ENCODE results near the gene CAPN11. TPM values are rescaled to one million over a fixed set of nuclear protein-coding genes. Genes with fewer than 3 reads are reported as not detected.

Gene CAPN11
- total and polyA plus RNA-seq, 9 of the 15 experiments (the other 6 are each of a cell fraction or from before 2014, with no cell fraction given) = 0.03 to 0.61 (median 0.17) TPM; not detected in 1

- no peak for TF ChIP-seq CREB5 (CRISPR knock-in tag; IDR thresholded peaks at IDR 0.05)
- no peak for TF ChIP-seq NCOA4 (IDR thresholded peaks at IDR 0.05; ENCODE audit: partially characterized antibody)
- TF ChIP-seq MAFF (IDR thresholded peaks at IDR 0.05; ENCODE audit: low read length) = peak; percentile 19; the same call in 1 of the 2 replicates
- TF ChIP-seq THRA (IDR thresholded peaks at IDR 0.05) = no peak
- peak; percentile 33; the same call in 1 of the 2 replicates for TF ChIP-seq SMARCE1 (IDR thresholded peaks at IDR 0.05)
- no peak for TF ChIP-seq ZNF253 (CRISPR knock-in tag; conservative IDR thresholded peaks at IDR 0.05)
- TF ChIP-seq POLR3G (IDR thresholded peaks at IDR 0.05; ENCODE audit: extremely low read depth, insufficient read length, insufficient replicate concordance) = no peak
- TF ChIP-seq MTF1 (CRISPR knock-in tag; IDR thresholded peaks at IDR 0.05; ENCODE audit: borderline replicate concordance) = no peak
- TF ChIP-seq ZNF316 (IDR thresholded peaks at IDR 0.05) = peak; percentile 86
- no peak for TF ChIP-seq TEAD4 (IDR thresholded peaks at IDR 0.05; ENCODE audit: low read length)
- TF ChIP-seq TEAD4 (CRISPR knock-in tag; IDR thresholded peaks at IDR 0.05; ENCODE audit: borderline replicate concordance) = no peak
- TF ChIP-seq ATF4 (CRISPR knock-in tag; IDR thresholded peaks at IDR 0.05) = no peak
- TF ChIP-seq CLOCK (CRISPR knock-in tag; IDR thresholded peaks at IDR 0.05; ENCODE audit: borderline replicate concordance) = no peak
- no peak for TF ChIP-seq BRCA1 (IDR thresholded peaks at IDR 0.05)
- TF ChIP-seq BRCA1 (CRISPR knock-in tag; IDR thresholded peaks at IDR 0.05) = no peak
- no peak for TF ChIP-seq CREM (IDR thresholded peaks at IDR 0.05; ENCODE audit: low read depth)
- TF ChIP-seq MIER1 (IDR thresholded peaks at IDR 0.05; ENCODE audit: low read depth) = no peak
- no peak for TF ChIP-seq SRSF1 (IDR thresholded peaks at IDR 0.05; ENCODE audit: low read depth, low read length)
- peak in 1 of 2 experiments; percentile 21; a peak in 1 of 4 replicates for TF ChIP-seq KDM1A (IDR thresholded peaks at IDR 0.05)
- TF ChIP-seq ZZZ3 (IDR thresholded peaks at IDR 0.05) = no peak
Measured at GRCh38 chr6:44116641-44117382, 41.8 kb upstream of the CAPN11 start (continued).

Measured in K562 (cell line).